ENCODE data around the gene FBXW8. TPM values are rescaled to one million over a fixed set of nuclear protein-coding genes. Genes with fewer than 3 reads are reported as not detected.

The FBXW8 gene
- polyA plus RNA-seq, 1 donor (not counting 4 experiments of a cell fraction or from before 2014, with no cell fraction given): 5.0 TPM

DNA sequence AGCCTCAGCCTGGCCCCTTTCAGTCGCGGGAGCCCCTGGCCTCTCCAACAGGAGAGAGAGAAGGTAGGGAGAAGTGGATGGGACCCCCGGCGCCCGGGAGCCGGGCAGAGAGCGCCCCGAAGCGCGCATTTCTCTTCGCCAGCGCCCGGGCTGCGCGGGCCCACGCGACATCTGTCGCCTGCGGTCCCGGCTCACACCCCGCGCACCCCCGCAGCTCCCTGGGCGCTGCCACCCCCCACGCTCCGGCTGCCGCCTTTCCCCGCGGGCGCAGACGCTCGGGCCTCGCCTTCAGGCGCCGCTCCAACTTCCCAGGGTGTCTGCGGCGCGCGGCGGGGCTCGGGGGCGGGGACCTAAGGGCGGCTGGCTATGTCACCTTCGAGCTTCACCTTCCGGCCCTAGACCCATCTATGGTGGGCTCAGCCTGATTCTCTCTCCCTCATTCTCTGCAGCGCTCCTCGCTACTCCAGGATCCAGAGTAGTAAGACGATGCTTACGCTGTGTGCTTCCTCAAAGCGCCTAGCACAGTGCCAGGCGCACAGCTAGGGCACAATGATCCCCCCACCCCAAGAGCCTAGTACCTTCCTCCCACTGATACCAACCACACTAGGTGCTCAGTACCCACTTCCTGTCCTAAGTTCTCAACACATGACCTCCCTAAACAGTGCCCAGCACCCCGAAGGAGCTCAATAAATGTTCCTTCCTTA, 31.1 kb upstream of the FBXW8 start:
- H3K79me2 ChIP-seq (ENCODE audit: control insufficient read depth, insufficient read depth, low read length): no peaks in the 10 kb centered on the region
- peaks cover 1% of the 10 kb centered on the region for H3K9me3 ChIP-seq (ENCODE audit: control insufficient read depth, low read depth, low read length)
- peak overlapping the region; percentile 22 to 60 (median 59) for H3K4me3 ChIP-seq (ENCODE audit: control insufficient read depth in 2 of 3, extremely low read depth in 1 of 3, insufficient read depth in 2 of 3, low read depth in 1 of 3, low read length in 3 of 3)
- H4K20me1 ChIP-seq (ENCODE audit: control insufficient read depth, extremely low read depth, insufficient read depth, low read length): no peaks in the 10 kb centered on the region
- H3K4me2 ChIP-seq (ENCODE audit: control insufficient read depth, extremely low read depth, insufficient read depth, low read depth, low read length): peak overlapping the region; percentile 86
- H3K36me3 ChIP-seq (ENCODE audit: control insufficient read depth in 2 of 2, extremely low read depth in 1 of 2, insufficient read depth in 2 of 2, low read length in 2 of 2): no peaks in the 10 kb centered on the region
- TF ChIP-seq, protein P1, sequence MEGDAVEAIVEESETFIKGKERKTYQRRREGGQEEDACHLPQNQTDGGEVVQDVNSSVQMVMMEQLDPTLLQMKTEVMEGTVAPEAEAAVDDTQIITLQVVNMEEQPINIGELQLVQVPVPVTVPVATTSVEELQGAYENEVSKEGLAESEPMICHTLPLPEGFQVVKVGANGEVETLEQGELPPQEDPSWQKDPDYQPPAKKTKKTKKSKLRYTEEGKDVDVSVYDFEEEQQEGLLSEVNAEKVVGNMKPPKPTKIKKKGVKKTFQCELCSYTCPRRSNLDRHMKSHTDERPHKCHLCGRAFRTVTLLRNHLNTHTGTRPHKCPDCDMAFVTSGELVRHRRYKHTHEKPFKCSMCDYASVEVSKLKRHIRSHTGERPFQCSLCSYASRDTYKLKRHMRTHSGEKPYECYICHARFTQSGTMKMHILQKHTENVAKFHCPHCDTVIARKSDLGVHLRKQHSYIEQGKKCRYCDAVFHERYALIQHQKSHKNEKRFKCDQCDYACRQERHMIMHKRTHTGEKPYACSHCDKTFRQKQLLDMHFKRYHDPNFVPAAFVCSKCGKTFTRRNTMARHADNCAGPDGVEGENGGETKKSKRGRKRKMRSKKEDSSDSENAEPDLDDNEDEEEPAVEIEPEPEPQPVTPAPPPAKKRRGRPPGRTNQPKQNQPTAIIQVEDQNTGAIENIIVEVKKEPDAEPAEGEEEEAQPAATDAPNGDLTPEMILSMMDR (optimal IDR thresholded peaks at IDR 0.05 in 1 of 3, IDR thresholded peaks at IDR 0.05 in 1 of 3, conservative IDR thresholded peaks at IDR 0.05 in 1 of 3; ENCODE audit: extremely low read depth in 1 of 3, insufficient read depth in 2 of 3, low read length in 3 of 3): no peak
- no peak for TF ChIP-seq EZH2 (IDR thresholded peaks at IDR 0.05; ENCODE audit: low read length)
- peaks cover 48% of the 10 kb centered on the region for H3K27me3 ChIP-seq (ENCODE audit: control insufficient read depth, extremely low read depth, insufficient read depth, low read length)
- no peak overlapping the region for H3K27ac ChIP-seq (ENCODE audit: control insufficient read depth, insufficient read depth, low read length)
- H3K9me1 ChIP-seq (ENCODE audit: control insufficient read depth, extremely low read depth, insufficient read depth, low read length): no peaks in the 10 kb centered on the region
- dilution Hi-C loops (cut with MboI; ENCODE audit: extremely low pct_ligation_motif_present, low sequenced_read_pairs): no loop called here
- FAIRE-seq: no peak
- peaks cover 11% of the 10 kb centered on the region for H3K4me1 ChIP-seq (ENCODE audit: control insufficient read depth, extremely low read depth, insufficient read depth, low read length)
- no peak for DNase-seq (ENCODE audit: low read depth, low spot score)
- H2AFZ ChIP-seq (ENCODE audit: control insufficient read depth, low read length): peak overlapping the region; percentile 64
- no peak overlapping the region for H3K9ac ChIP-seq (ENCODE audit: control insufficient read depth, extremely low read depth, insufficient read depth, low read length)

DNA sequence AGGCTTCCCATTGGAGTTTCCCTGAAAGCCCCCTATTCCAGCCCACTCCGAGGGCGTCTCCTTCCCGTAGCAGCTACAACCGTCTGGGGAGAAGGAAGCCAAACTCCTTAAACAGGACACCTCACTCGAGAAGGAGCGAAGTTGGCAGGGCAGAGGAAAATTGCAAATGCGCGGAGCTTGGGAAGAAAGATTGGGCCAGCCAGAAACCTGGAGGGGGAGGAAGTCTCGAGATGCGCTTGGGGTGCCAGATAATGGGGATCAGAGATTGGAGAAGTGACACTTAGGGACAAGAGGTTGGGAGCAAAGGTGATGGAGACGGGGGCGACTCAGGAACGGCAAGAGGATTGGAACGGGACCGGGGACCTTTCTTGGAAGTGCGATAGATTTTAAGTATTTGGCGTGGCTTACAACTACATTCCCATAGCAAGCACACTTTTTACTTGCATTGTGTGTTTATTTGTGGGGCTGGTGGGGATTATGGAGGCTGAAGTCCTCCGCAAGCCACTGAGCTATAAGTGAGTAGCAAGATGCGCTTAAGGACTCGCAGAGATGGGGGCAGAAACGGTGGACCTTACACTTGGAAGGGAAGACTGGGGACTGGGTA, 30.4 kb upstream of the FBXW8 start:
- Histone ChIP-seq H3K4me1 (ENCODE audit: control insufficient read depth, extremely low read depth, insufficient read depth, low read length) (peaks cover 11% of the 10 kb centered on the region), H3K9me3 (ENCODE audit: control insufficient read depth, low read depth, low read length) (no peaks in the 10 kb centered on the region), H3K4me3 (ENCODE audit: control insufficient read depth in 2 of 3, extremely low read depth in 1 of 3, insufficient read depth in 2 of 3, low read depth in 1 of 3, low read length in 3 of 3) (peak overlapping the region; percentile 15 to 51 (median 43)), H3K36me3 (ENCODE audit: control insufficient read depth in 2 of 2, extremely low read depth in 1 of 2, insufficient read depth in 2 of 2, low read length in 2 of 2) (no peaks in the 10 kb centered on the region), H3K27ac (ENCODE audit: control insufficient read depth, insufficient read depth, low read length) (no peak overlapping the region), H4K20me1 (ENCODE audit: control insufficient read depth, extremely low read depth, insufficient read depth, low read length) (no peaks in the 10 kb centered on the region), H3K79me2 (ENCODE audit: control insufficient read depth, insufficient read depth, low read length) (no peaks in the 10 kb centered on the region), H3K9ac (ENCODE audit: control insufficient read depth, extremely low read depth, insufficient read depth, low read length) (no peak overlapping the region), H3K4me2 (ENCODE audit: control insufficient read depth, extremely low read depth, insufficient read depth, low read depth, low read length) (peak overlapping the region; percentile 86), H3K9me1 (ENCODE audit: control insufficient read depth, extremely low read depth, insufficient read depth, low read length) (no peaks in the 10 kb centered on the region), H2AFZ (ENCODE audit: control insufficient read depth, low read length) (no peak overlapping the region), H3K27me3 (ENCODE audit: control insufficient read depth, extremely low read depth, insufficient read depth, low read length) (peaks cover 49% of the 10 kb centered on the region)
- peak; percentile 72 for TF ChIP-seq EZH2 (IDR thresholded peaks at IDR 0.05; ENCODE audit: low read length)
- TF ChIP-seq, protein P1 (optimal IDR thresholded peaks at IDR 0.05 in 1 of 3, IDR thresholded peaks at IDR 0.05 in 1 of 3, conservative IDR thresholded peaks at IDR 0.05 in 1 of 3; ENCODE audit: extremely low read depth in 1 of 3, insufficient read depth in 2 of 3, low read length in 3 of 3): no peak
- FAIRE-seq (no peak), DNase-seq (ENCODE audit: low read depth, low spot score) (no peak)
- dilution Hi-C loops (cut with MboI; ENCODE audit: extremely low pct_ligation_motif_present, low sequenced_read_pairs): no loop called here

All from keratinocyte (primary cell).